ENCODE results near the gene CPB2. TPM values are rescaled to one million over a fixed set of nuclear protein-coding genes. Genes with fewer than 3 reads are reported as not detected.

Gene CPB2
- total RNA-seq, 4 donors from 2014 or later, result not detected

DNA sequence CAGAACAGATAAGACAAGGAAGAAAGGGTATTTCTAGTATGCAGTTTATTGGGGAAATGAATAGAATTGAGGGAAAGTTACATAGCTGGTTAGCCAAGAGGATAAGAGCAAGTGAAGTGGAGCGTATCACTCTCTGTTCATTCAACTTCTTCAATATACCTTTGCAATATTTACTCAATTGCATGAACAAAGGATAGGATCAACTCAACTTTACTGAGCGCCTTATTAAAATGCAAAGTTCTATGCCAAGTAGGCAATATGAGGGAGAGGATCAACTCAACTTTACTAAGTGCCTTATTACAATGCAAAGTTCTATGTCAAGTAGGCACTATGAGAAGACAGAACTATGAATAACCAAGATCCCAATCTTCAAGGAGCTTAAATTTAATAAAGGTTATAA is 96.2 kb downstream of the CPB2 start:
- no peak for DNase-seq (ENCODE audit: low spot score)
- TF ChIP-seq, protein P1, sequence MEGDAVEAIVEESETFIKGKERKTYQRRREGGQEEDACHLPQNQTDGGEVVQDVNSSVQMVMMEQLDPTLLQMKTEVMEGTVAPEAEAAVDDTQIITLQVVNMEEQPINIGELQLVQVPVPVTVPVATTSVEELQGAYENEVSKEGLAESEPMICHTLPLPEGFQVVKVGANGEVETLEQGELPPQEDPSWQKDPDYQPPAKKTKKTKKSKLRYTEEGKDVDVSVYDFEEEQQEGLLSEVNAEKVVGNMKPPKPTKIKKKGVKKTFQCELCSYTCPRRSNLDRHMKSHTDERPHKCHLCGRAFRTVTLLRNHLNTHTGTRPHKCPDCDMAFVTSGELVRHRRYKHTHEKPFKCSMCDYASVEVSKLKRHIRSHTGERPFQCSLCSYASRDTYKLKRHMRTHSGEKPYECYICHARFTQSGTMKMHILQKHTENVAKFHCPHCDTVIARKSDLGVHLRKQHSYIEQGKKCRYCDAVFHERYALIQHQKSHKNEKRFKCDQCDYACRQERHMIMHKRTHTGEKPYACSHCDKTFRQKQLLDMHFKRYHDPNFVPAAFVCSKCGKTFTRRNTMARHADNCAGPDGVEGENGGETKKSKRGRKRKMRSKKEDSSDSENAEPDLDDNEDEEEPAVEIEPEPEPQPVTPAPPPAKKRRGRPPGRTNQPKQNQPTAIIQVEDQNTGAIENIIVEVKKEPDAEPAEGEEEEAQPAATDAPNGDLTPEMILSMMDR (IDR thresholded peaks at IDR 0.05), result no peak
- no peak for ATAC-seq (ENCODE audit: low FRiP score)

DNA sequence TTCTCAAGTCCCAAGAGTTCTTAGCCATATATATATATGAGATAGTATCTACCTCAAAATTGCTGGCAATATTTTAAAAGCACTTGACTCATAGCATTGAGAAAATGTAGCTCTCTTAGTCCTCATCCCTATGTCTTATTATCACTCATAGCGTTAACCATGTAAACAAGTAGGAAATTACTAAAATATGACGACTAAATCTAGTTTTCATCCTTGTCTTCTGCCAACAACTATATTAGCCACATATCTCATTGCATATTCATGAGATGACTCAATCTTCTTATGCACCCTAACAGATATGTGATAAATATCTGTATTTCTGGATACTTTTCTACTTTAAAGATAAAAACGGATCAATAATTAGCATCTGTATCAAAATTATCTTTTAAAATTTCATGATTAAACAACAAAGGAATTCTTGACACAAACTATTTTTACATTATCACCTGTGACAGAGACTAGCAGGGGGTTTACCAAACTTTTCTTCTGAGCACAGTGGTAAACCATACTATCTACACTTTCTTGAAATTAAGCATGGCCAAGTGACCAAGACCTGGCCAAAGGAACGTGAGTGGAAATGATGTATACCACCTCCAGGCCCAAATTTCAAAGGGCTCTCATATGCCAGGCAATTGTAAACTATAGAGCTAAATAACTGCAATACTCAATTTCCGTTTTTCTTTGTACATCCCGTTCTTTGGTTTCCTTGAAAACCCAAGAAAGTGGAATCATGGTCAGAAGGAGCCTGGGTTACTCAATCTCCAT is 98.0 kb downstream of the CPB2 start:
- DNase-seq (ENCODE audit: low spot score) (no peak), ATAC-seq (ENCODE audit: low FRiP score) (no peak)
- TF ChIP-seq, protein P1 (IDR thresholded peaks at IDR 0.05), result no peak

DNA sequence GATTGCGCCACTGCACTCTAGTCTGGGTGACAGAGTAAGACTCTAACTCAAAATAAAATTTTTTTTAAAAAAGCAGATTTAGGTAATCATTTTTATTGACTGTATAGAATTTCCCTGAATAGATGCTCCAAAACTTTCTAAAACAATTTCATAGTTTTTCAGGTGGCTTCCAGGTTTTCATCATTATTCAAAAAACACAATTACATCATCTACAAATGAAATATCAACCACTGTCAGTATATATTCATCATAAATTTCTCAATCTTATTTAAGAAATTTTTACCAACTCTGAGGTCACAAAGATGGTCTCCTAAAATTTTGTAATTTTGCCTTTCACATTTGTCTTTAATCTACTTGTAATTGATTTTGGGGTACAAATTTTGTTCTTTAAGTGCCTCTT is 100.3 kb downstream of the CPB2 start:
- TF ChIP-seq, protein P1 (IDR thresholded peaks at IDR 0.05), result no peak
- ATAC-seq (ENCODE audit: low FRiP score), result no peak
- DNase-seq (ENCODE audit: low spot score), result no peak

Other genes starting within 250 kb of the CPB2 start
- 10 to 100 TPM; 22.7 to 49.0 (median 24.9) TPM for gene ZC3H13, start 52.3 kb downstream of the CPB2 start, total RNA-seq
- 100 to 1,000 TPM in 3 of 4 donors, 10 to 100 TPM in 1; 61.0 to 325 (median 142) TPM for gene LCP1, start 77.1 kb upstream of the CPB2 start, total RNA-seq
- gene LRRC63, start 106.9 kb upstream of the CPB2 start, total RNA-seq, result 1 to 10 TPM in 1 of 4 donors, not detected in 3; 1.0 TPM